Thymus (tissue), 11 donors: ENCODE results near the gene FBN2. TPM values are rescaled to one million over a fixed set of nuclear protein-coding genes. Genes with fewer than 3 reads are reported as not detected.
"Not testable (repeated sequence)": the region's sequence is repeated elsewhere in the genome, so short reads cannot be mapped to it uniquely, and the experiment has no call there.

ENCODE experiments used
- DNase-seq, 9 donors: peaks; one replicate each; pipeline ENCODE4 v3.0.0-alpha.2; 2013; ENCODE audit warnings: low spot score in 9 of 9, low read depth in 6 of 9, missing footprints in 1 of 9
- H3K27ac ChIP-seq, 2 donors: one replicate each; pipeline ENCODE4 v1.5.1; 2013; ENCODE audit warnings: control low read depth in 1 of 2, low read depth in 1 of 2, low read length in 1 of 2, mild to moderate bottlenecking in 1 of 2, moderate library complexity in 1 of 2
- H3K27me3 ChIP-seq, 2 donors: one replicate each; pipeline ENCODE4 v1.5.1; 2013; ENCODE audit warnings: low read length in 1 of 2; ENCODE audit not compliant: control insufficient read depth in 2 of 2, insufficient read depth in 1 of 2
- H3K36me3 ChIP-seq, 2 donors: one replicate each; pipeline ENCODE4 v1.5.1; 2013; ENCODE audit warnings: low read length in 1 of 2, mild to moderate bottlenecking in 1 of 2, moderate library complexity in 1 of 2; ENCODE audit not compliant: control insufficient read depth in 2 of 2, insufficient read depth in 2 of 2
- H3K4me1 ChIP-seq, 2 donors: one replicate each; pipeline ENCODE4 v1.5.1; 2013; ENCODE audit warnings: low read length in 2 of 2; ENCODE audit not compliant: control insufficient read depth in 2 of 2, insufficient read depth in 2 of 2
- H3K4me3 ChIP-seq, 2 donors: one replicate each; pipeline ENCODE4 v1.5.1; 2013; ENCODE audit warnings: low read length in 2 of 2, control low read depth in 1 of 2, mild to moderate bottlenecking in 1 of 2
- H3K9me3 ChIP-seq, 2 donors: one replicate each; pipeline ENCODE4 v1.5.1; 2013; ENCODE audit warnings: low read length in 1 of 2, mild to moderate bottlenecking in 1 of 2; ENCODE audit not compliant: control insufficient read depth in 2 of 2, insufficient read depth in 1 of 2
- WGBS: extraction: QIAGEN DNeasy Blood & Tissue Kit; methylation state at CpG from one replicate; pipeline ENCODE4 v1.1.7; 2013; 5-methylcytosine and 5-hydroxymethylcytosine counted together
- polyA plus RNA-seq: library from polyadenylated mRNA; stranded (reverse); fragments of 200-250 nt; gene quantifications from one replicate; pipeline ENCODE4 v1.2.3, GENCODE V29; 2013
- total RNA-seq: library from RNA; stranded (reverse); fragments of 120-200 nt; gene quantifications from one replicate; pipeline ENCODE4 v1.2.4, GENCODE V29; 2013
- donor health status: healthy.

FBN2 gene
- total and polyA plus RNA-seq, 2 donors = 0.23 to 5.5 TPM

- not testable (repeated sequence) for H3K4me1 ChIP-seq, H3K9me3 ChIP-seq, H3K27ac ChIP-seq, H3K4me3 ChIP-seq, DNase-seq, H3K27me3 ChIP-seq, H3K36me3 ChIP-seq
- 80% methylated on average over 3 of the region's 3 CpGs for WGBS
These were observed 80.7 kb downstream of the FBN2 start for GRCh38 chr5:128457147-128457915.

- H3K4me3 ChIP-seq = no peak overlapping the region
- no peak overlapping the region for H3K27ac ChIP-seq
- H3K4me1 ChIP-seq = no peaks in the 10 kb centered on the region
- no peaks in the 10 kb centered on the region for H3K36me3 ChIP-seq
- no peak for DNase-seq
- 95% methylated on average over 7 of the region's 7 CpGs for WGBS
- H3K9me3 ChIP-seq = no peaks in the 10 kb centered on the region
- H3K27me3 ChIP-seq = no peaks in the 10 kb centered on the region
These were observed 82.1 kb downstream of the FBN2 start for GRCh38 chr5:128455841-128456361.

GRCh38 chr5:128453121-128453520 is 84.9 kb downstream of the FBN2 start:
- WGBS = 90% methylated on average over 3 of the region's 3 CpGs
- H3K4me1 ChIP-seq = no peaks in the 10 kb centered on the region
- no peak overlapping the region for H3K27ac ChIP-seq

GRCh38 chr5:128447224-128447623 is 90.8 kb downstream of the FBN2 start:
- 96% methylated on average over 10 of the region's 10 CpGs for WGBS
- not testable (repeated sequence) for H3K36me3 ChIP-seq, DNase-seq, H3K4me1 ChIP-seq, H3K27me3 ChIP-seq, H3K9me3 ChIP-seq, H3K4me3 ChIP-seq, H3K27ac ChIP-seq

More at GRCh38 chr5:128453121-128453520, 84.9 kb downstream of the FBN2 start:
- Histone ChIP-seq H3K36me3 (no peaks in the 10 kb centered on the region), H3K9me3 (peaks cover 0 to 2% of the 10 kb centered on the region in 2 donors), H3K27me3 (no peaks in the 10 kb centered on the region), H3K4me3 (no peak overlapping the region)
- no peak for DNase-seq

GRCh38 chr5:128441941-128442350 is 96.1 kb downstream of the FBN2 start:
- Histone ChIP-seq H3K27me3 (no peaks in the 10 kb centered on the region), H3K9me3 (peaks cover 0 to 1% of the 10 kb centered on the region in 2 donors), H3K27ac (no peak overlapping the region), H3K36me3 (no peaks in the 10 kb centered on the region), H3K4me3 (no peak overlapping the region), H3K4me1 (no peaks in the 10 kb centered on the region)
- 74% methylated on average over 2 of the region's 2 CpGs for WGBS
- no peak for DNase-seq

GRCh38 chr5:128441165-128441564 is 96.9 kb downstream of the FBN2 start:
- Histone ChIP-seq H3K36me3 (no peaks in the 10 kb centered on the region), H3K4me1 (no peaks in the 10 kb centered on the region), H3K4me3 (no peak overlapping the region), H3K27me3 (no peaks in the 10 kb centered on the region), H3K27ac (no peak overlapping the region), H3K9me3 (peaks cover 0 to 1% of the 10 kb centered on the region in 2 donors)
- no peak for DNase-seq
- 97% methylated on average over 2 of the region's 2 CpGs for WGBS

- no peaks in the 10 kb centered on the region for H3K4me1 ChIP-seq
- no peaks in the 10 kb centered on the region for H3K27me3 ChIP-seq
- no peaks in the 10 kb centered on the region for H3K36me3 ChIP-seq
- no peak overlapping the region for H3K27ac ChIP-seq
- DNase-seq = no peak
- no peak overlapping the region for H3K4me3 ChIP-seq
- 95% methylated on average over 4 of the region's 4 CpGs for WGBS
- H3K9me3 ChIP-seq = peaks cover 0 to 1% of the 10 kb centered on the region in 2 donors
These were observed 101.3 kb downstream of the FBN2 start for GRCh38 chr5:128436749-128437188.

- Histone ChIP-seq H3K4me1 (no peaks in the 10 kb centered on the region), H3K9me3 (no peaks in the 10 kb centered on the region), H3K4me3 (no peak overlapping the region), H3K36me3 (no peaks in the 10 kb centered on the region), H3K27me3 (no peaks in the 10 kb centered on the region), H3K27ac (no peak overlapping the region)
- no peak for DNase-seq
- WGBS = 88% methylated on average over 4 of the region's 4 CpGs
These were observed 102.2 kb downstream of the FBN2 start for GRCh38 chr5:128435861-128436260.

GRCh38 chr5:128434993-128435392 is 103.1 kb downstream of the FBN2 start:
- Histone ChIP-seq H3K36me3 (no peaks in the 10 kb centered on the region), H3K4me1 (no peaks in the 10 kb centered on the region), H3K4me3 (no peak overlapping the region), H3K27ac (no peak overlapping the region), H3K27me3 (no peaks in the 10 kb centered on the region), H3K9me3 (no peaks in the 10 kb centered on the region)
- DNase-seq = no peak
